Keratinocyte (primary cell): Measurements from ENCODE around the gene LTB. TPM values are rescaled to one million over a fixed set of nuclear protein-coding genes. Genes with fewer than 3 reads are reported as not detected.

ENCODE experiments used
- DNase-seq: peaks from one replicate; pipeline ENCODE4 v3.0.0-alpha.2; 2011; ENCODE audit warnings: low read depth, missing footprints, low spot score
- FAIRE-seq: peaks from 2 replicates; lab custom pipeline; 2011; peaks lifted over from hg19 to GRCh38; lab: Jason Lieb, UNC
- H2AFZ ChIP-seq: 2 replicates; pipeline ENCODE4 v1.6.0; 2012; ENCODE audit warnings: low read length, control low read depth, inconsistent platforms; ENCODE audit not compliant: control insufficient read depth
- H3K27ac ChIP-seq: 2 replicates; pipeline ENCODE4 v1.5.1; 2011; ENCODE audit warnings: low read length; ENCODE audit not compliant: control insufficient read depth, insufficient read depth
- H3K27me3 ChIP-seq: 3 replicates; pipeline ENCODE4 v1.6.0; 2011; ENCODE audit warnings: low read length; ENCODE audit not compliant: control insufficient read depth, insufficient read depth; ENCODE audit errors: extremely low read depth
- H3K36me3 ChIP-seq, 2 experiments: 2 replicates in 1 of 2; 3 replicates in 1 of 2; pipeline ENCODE4 v1.5.1; 2011; ENCODE audit warnings: low read length in 2 of 2, mild to moderate bottlenecking in 1 of 2; ENCODE audit not compliant: control insufficient read depth in 2 of 2, insufficient read depth in 2 of 2; ENCODE audit errors: extremely low read depth in 1 of 2
- H3K4me1 ChIP-seq: 3 replicates; pipeline ENCODE4 v1.5.1; 2011; ENCODE audit warnings: low read length; ENCODE audit not compliant: control insufficient read depth, insufficient read depth; ENCODE audit errors: extremely low read depth
- H3K4me2 ChIP-seq: 3 replicates; pipeline ENCODE4 v1.6.0; 2011; ENCODE audit warnings: low read depth, low read length; ENCODE audit not compliant: control insufficient read depth, insufficient read depth; ENCODE audit errors: extremely low read depth
- H3K4me3 ChIP-seq, 3 experiments: fragments of 200-600 bp in 1 of 3; sonication (generic) in 1 of 3; 2 replicates in 2 of 3; 3 replicates in 1 of 3; pipeline ENCODE4 v1.5.1; 2011 to 2016; ENCODE audit warnings: low read length in 3 of 3, mild to moderate bottlenecking in 3 of 3, control low read depth in 2 of 3, inconsistent platforms in 1 of 3, low read depth in 1 of 3, mixed read lengths in 1 of 3, mixed run types in 1 of 3, moderate library complexity in 1 of 3; ENCODE audit not compliant: control insufficient read depth in 2 of 3, insufficient read depth in 2 of 3; ENCODE audit errors: extremely low read depth in 1 of 3
- H3K79me2 ChIP-seq: 2 replicates; pipeline ENCODE4 v1.6.0; 2012; ENCODE audit warnings: low read length; ENCODE audit not compliant: control insufficient read depth, insufficient read depth
- H3K9ac ChIP-seq: 3 replicates; pipeline ENCODE4 v1.6.0; 2011; ENCODE audit warnings: low read length; ENCODE audit not compliant: control insufficient read depth, insufficient read depth; ENCODE audit errors: extremely low read depth
- H3K9me1 ChIP-seq: 3 replicates; pipeline ENCODE4 v1.6.0; 2011; ENCODE audit warnings: low read length; ENCODE audit not compliant: control insufficient read depth, insufficient read depth; ENCODE audit errors: extremely low read depth
- H3K9me3 ChIP-seq: 2 replicates; pipeline ENCODE4 v1.5.1; 2012; ENCODE audit warnings: low read depth, low read length; ENCODE audit not compliant: control insufficient read depth
- H4K20me1 ChIP-seq: 3 replicates; pipeline ENCODE4 v1.6.0; 2011; ENCODE audit warnings: low read length; ENCODE audit not compliant: control insufficient read depth, insufficient read depth; ENCODE audit errors: extremely low read depth
- EZH2 ChIP-seq: IDR thresholded peaks from one replicate; pipeline ENCODE4 v1.6.1; 2012; ENCODE audit warnings: inconsistent platforms, mild to moderate bottlenecking, low read length, moderate library complexity
- dilution Hi-C: fragments of 300-500 bp; cut with MboI; formaldehyde crosslinking; loops from one replicate; pipeline ENCODE4 v1.7.0; 2020; ENCODE audit warnings: low sequenced_read_pairs; ENCODE audit not compliant: extremely low pct_ligation_motif_present
- polyA minus RNA-seq, 3 experiments: library from RNA; depleted of rRNA, polyadenylated mRNA; stranded (reverse); fragments of >200 nt; gene quantifications; 1 replicate in 1 of 3; 2 replicates in 1 of 3; 3 replicates in 1 of 3; pipeline ENCODE4 v1.2.3, GENCODE V29; 2011
- polyA plus RNA-seq, 5 experiments: library from polyadenylated mRNA; depleted of rRNA in 3 of 5; stranded (reverse) in 3 of 5; stranded (forward) in 1 of 5; unstranded in 1 of 5; fragments of >200 nt; gene quantifications; 1 replicate in 1 of 5; 2 replicates in 3 of 5; 3 replicates in 1 of 5; pipeline versions ENCODE4 v1.2.1 to v1.2.3, GENCODE V29; 2011 to 2012; ENCODE audit warnings: missing spikeins in 2 of 5, low read depth in 1 of 5, low replicate concordance in 1 of 5
- TF ChIP-seq, protein P1 (sequence below), 3 experiments: IDR thresholded peaks in 1 of 3; conservative IDR thresholded peaks in 1 of 3; optimal IDR thresholded peaks in 1 of 3; 2 replicates in 2 of 3; 3 replicates in 1 of 3; pipeline versions ENCODE3 to v1.5.1; 2011; ENCODE audit warnings: low read length in 3 of 3, mild to moderate bottlenecking in 3 of 3, moderate library complexity in 2 of 3, control low read depth in 1 of 3, inconsistent platforms in 1 of 3; ENCODE audit not compliant: insufficient read depth in 2 of 3; ENCODE audit errors: extremely low read depth in 1 of 3

The LTB gene, protein sequence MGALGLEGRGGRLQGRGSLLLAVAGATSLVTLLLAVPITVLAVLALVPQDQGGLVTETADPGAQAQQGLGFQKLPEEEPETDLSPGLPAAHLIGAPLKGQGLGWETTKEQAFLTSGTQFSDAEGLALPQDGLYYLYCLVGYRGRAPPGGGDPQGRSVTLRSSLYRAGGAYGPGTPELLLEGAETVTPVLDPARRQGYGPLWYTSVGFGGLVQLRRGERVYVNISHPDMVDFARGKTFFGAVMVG
- polyA plus RNA-seq (0.09 TPM in 1 of 3 replicates, not detected in the others), polyA minus RNA-seq (not detected in 3 replicates)
- polyA plus RNA-seq (2011; ENCODE audit: low read depth), result not detected
- polyA plus RNA-seq (2011; cell fraction: cytosol; rRNA removed), result not detected in 2 replicates
- polyA plus RNA-seq (2011; cell fraction: nucleus; rRNA removed), result 0.19 TPM in 1 of 2 replicates, not detected in the other
- 0.11 TPM in 1 of 2 replicates, not detected in the other for polyA plus RNA-seq (2012; ENCODE audit: low replicate concordance)
- not detected for polyA minus RNA-seq (2011; cell fraction: cytosol; rRNA and poly(A)+ RNA removed)
- polyA minus RNA-seq (2011; cell fraction: nucleus; rRNA and poly(A)+ RNA removed), result not detected in 2 replicates

DNA sequence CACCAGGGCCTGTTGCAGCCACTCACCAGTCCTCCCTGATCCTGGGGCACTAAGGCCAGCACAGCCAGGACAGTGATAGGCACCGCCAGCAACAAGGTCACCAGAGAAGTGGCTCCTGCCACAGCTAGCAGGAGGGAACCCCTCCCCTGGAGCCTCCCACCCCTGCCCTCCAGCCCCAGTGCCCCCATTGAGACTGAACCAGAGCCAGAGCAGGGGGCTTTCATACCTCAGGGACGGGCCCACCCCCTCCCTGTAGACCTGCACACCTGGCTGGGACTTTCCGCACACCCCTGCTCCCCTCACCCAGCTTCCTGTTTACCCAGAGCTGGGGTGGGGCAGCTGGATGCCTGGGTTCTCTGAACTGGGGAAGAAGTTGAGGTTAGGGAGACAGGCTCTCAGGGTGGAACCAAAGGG is at the start of gene LTB:
LTB (minus strand) TSS at position 195 of the 414 bp plus-strand sequence; CDS start at position 188, 7 bp downstream.
- Histone ChIP-seq H4K20me1 (no peaks in the 10 kb centered on the region), H3K9me3 (no peaks in the 10 kb centered on the region), H3K4me3 (peak within 1 kb of the TSS; percentile 50 to 90 (median 85)), H3K4me1 (peaks cover 15% of the 10 kb centered on the region), H3K27me3 (no peaks in the 10 kb centered on the region), H3K27ac (peak within 1 kb of the TSS; percentile 59), H3K79me2 (no peaks in the 10 kb centered on the region), H3K9ac (peak within 1 kb of the TSS; percentile 87), H2AFZ (peak within 1 kb of the TSS; percentile 97), H3K9me1 (no peaks in the 10 kb centered on the region), H3K4me2 (peak within 1 kb of the TSS; percentile 93), H3K36me3 (no peaks in the 10 kb centered on the region)
- dilution Hi-C loops, result no loop called here
- no peak for DNase-seq
- no peak for FAIRE-seq
- TF ChIP-seq EZH2, result no peak
- TF ChIP-seq, protein P1, sequence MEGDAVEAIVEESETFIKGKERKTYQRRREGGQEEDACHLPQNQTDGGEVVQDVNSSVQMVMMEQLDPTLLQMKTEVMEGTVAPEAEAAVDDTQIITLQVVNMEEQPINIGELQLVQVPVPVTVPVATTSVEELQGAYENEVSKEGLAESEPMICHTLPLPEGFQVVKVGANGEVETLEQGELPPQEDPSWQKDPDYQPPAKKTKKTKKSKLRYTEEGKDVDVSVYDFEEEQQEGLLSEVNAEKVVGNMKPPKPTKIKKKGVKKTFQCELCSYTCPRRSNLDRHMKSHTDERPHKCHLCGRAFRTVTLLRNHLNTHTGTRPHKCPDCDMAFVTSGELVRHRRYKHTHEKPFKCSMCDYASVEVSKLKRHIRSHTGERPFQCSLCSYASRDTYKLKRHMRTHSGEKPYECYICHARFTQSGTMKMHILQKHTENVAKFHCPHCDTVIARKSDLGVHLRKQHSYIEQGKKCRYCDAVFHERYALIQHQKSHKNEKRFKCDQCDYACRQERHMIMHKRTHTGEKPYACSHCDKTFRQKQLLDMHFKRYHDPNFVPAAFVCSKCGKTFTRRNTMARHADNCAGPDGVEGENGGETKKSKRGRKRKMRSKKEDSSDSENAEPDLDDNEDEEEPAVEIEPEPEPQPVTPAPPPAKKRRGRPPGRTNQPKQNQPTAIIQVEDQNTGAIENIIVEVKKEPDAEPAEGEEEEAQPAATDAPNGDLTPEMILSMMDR (optimal IDR thresholded peaks at IDR 0.05 in 1 of 3, IDR thresholded peaks at IDR 0.05 in 1 of 3, conservative IDR thresholded peaks at IDR 0.05 in 1 of 3; ENCODE audit: extremely low read depth in 1 of 3, insufficient read depth in 2 of 3, low read length in 3 of 3), result no peak

DNA sequence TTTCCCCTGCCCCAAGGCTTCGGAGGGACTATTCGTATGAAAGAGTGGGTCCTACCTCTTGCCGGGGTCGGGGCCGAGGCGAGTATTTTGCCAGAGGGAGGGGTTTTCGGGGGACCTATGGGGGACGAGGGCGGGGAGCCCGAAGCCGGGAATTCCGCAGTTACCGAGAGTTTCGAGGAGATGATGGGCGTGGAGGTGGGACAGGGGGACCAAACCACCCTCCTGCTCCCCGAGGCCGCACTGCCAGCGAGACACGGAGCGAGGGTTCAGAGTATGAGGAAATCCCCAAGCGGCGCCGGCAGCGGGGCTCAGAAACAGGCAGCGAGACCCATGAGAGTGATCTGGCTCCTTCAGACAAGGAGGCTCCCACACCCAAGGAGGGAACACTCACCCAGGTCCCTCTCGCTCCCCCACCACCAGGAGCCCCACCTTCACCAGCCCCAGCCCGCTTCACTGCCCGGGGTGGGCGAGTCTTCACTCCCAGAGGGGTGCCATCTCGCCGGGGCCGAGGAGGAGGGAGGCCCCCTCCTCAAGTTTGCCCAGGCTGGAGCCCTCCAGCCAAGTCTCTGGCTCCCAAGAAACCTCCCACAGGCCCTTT is 49.6 kb upstream of the LTB start:
- FAIRE-seq, result no peak
- DNase-seq, result no peak
- peaks cover 11% of the 10 kb centered on the region for H4K20me1 ChIP-seq
- no peak overlapping the region for H2AFZ ChIP-seq
- H3K27ac ChIP-seq, result no peak overlapping the region
- H3K9me1 ChIP-seq, result no peaks in the 10 kb centered on the region
- no peaks in the 10 kb centered on the region for H3K27me3 ChIP-seq
- dilution Hi-C loops, result no loop called here
- no peak overlapping the region for H3K4me2 ChIP-seq
- peaks cover 44% of the 10 kb centered on the region for H3K79me2 ChIP-seq
- no peaks in the 10 kb centered on the region for H3K9me3 ChIP-seq
- H3K9ac ChIP-seq, result no peak overlapping the region
- H3K4me1 ChIP-seq, result no peaks in the 10 kb centered on the region
- H3K36me3 ChIP-seq, result peaks cover 79 to 90% of the 10 kb centered on the region in 2 experiments
- H3K4me3 ChIP-seq, result no peak overlapping the region
- TF ChIP-seq, protein P1 (optimal IDR thresholded peaks at IDR 0.05 in 1 of 3, IDR thresholded peaks at IDR 0.05 in 1 of 3, conservative IDR thresholded peaks at IDR 0.05 in 1 of 3; ENCODE audit: extremely low read depth in 1 of 3, insufficient read depth in 2 of 3, low read length in 3 of 3), result no peak
- no peak for TF ChIP-seq EZH2
